PC-3 (cell line): ENCODE results near the gene ASTN2. TPM values are rescaled to one million over a fixed set of nuclear protein-coding genes. Genes with fewer than 3 reads are reported as not detected.

Experiments
- ATAC-seq: fragments of 200-7000 bp; cut with Tn5 transposase; 2 replicates; pipeline ENCODE4 v1.9.1; 2020; ENCODE audit warnings: mild to moderate bottlenecking, moderate library complexity
- BruUV-seq: library from RNA; stranded (reverse); fragments of 400-500 nt; replicated peaks from 2 replicates; lab custom pipeline; 2021; lab: Mats Ljungman, UMichigan
- CTCF ChIA-PET: fragments of 300-600 bp; sonication (Branson Sonifier 250); formaldehyde crosslinking; loops from one replicate; lab custom pipeline; 2022; ENCODE audit warnings: antibody characterized with exemption; lab: Charles Lee
- POLR2A ChIA-PET: fragments of 300-600 bp; sonication (Branson Sonifier 250); formaldehyde crosslinking; loops from one replicate; lab custom pipeline; 2022; ENCODE audit warnings: antibody characterized with exemption; ENCODE audit not compliant: unreplicated experiment; lab: Charles Lee
- DNase-seq: peaks from one replicate; pipeline ENCODE4 v3.0.0-alpha.2; 2015
- H2AFZ ChIP-seq: fragments of 300-600 bp; sonication (generic); 2 replicates; pipeline ENCODE4 v1.6.0; 2016; ENCODE audit warnings: antibody characterized with exemption, low read length
- H3F3A ChIP-seq: fragments of 300-600 bp; sonication (generic); one replicate; pipeline ENCODE4 v1.6.0; 2017; ENCODE audit warnings: antibody characterized with exemption, low read length, control low read depth, mild to moderate bottlenecking; ENCODE audit not compliant: unreplicated experiment
- H3K27ac ChIP-seq: fragments of 300-600 bp; sonication (generic); 2 replicates; pipeline ENCODE4 v1.5.1; 2016; ENCODE audit warnings: mild to moderate bottlenecking, low read length
- H3K27me3 ChIP-seq: fragments of 300-600 bp; sonication (generic); 2 replicates; pipeline ENCODE4 v1.6.1; 2016; ENCODE audit warnings: low read length, mixed read lengths
- H3K36me3 ChIP-seq: fragments of 300-600 bp; sonication (generic); 2 replicates; pipeline ENCODE4 v1.6.1; 2016; ENCODE audit warnings: low read depth, mixed run types, low read length, mixed read lengths
- H3K4me1 ChIP-seq: fragments of 300-600 bp; sonication (generic); 2 replicates; pipeline ENCODE4 v1.5.1; 2016; ENCODE audit warnings: low read length; ENCODE audit not compliant: insufficient read depth
- H3K4me2 ChIP-seq: fragments of 300-600 bp; sonication (generic); 2 replicates; pipeline ENCODE4 v1.6.0; 2016; ENCODE audit warnings: low read length
- H3K4me3 ChIP-seq: fragments of 300-600 bp; sonication (generic); 2 replicates; pipeline ENCODE4 v1.5.1; 2016; ENCODE audit warnings: mild to moderate bottlenecking, low read length, mixed read lengths
- H3K79me2 ChIP-seq: fragments of 300-600 bp; sonication (generic); 2 replicates; pipeline ENCODE4 v1.6.1; 2017; ENCODE audit warnings: low read length, mixed read lengths
- H3K9ac ChIP-seq: fragments of 300-600 bp; sonication (generic); 2 replicates; pipeline ENCODE4 v1.6.0; 2016; ENCODE audit warnings: mild to moderate bottlenecking, low read length
- H3K9me2 ChIP-seq: fragments of 300-600 bp; sonication (generic); replicated peaks from 2 replicates; pipeline ENCODE4 v1.6.1; 2016; ENCODE audit warnings: mixed run types, low read length, mixed read lengths
- H3K9me3 ChIP-seq: fragments of 300-600 bp; sonication (generic); 2 replicates; pipeline ENCODE4 v1.6.1; 2016; ENCODE audit warnings: low read length, mixed read lengths
- H4K20me1 ChIP-seq: fragments of 300-600 bp; sonication (generic); 2 replicates; pipeline ENCODE4 v1.6.1; 2016; ENCODE audit warnings: low read length, mixed read lengths
- CTCF ChIP-seq: fragments of 300-600 bp; sonication (generic); conservative IDR thresholded peaks from 2 replicates; pipeline ENCODE4 v1.5.1; 2017; ENCODE audit warnings: antibody characterized with exemption, low read depth, mild to moderate bottlenecking, low read length
- EZH2 ChIP-seq: fragments of 300-600 bp; sonication (generic); IDR thresholded peaks from one replicate; pipeline ENCODE4 v1.6.1; 2017; ENCODE audit warnings: antibody characterized with exemption, mild to moderate bottlenecking, low read length; ENCODE audit not compliant: unreplicated experiment
- EZH2phosphoT487 ChIP-seq: fragments of 300-600 bp; sonication (generic); IDR thresholded peaks from 2 replicates; pipeline ENCODE4 v1.6.1; 2018; ENCODE audit warnings: mild to moderate bottlenecking, antibody characterized with exemption, low read length, borderline replicate concordance
- intact Hi-C: fragments of 100-400 bp; cut with micrococcal nuclease; formaldehyde crosslinking; loops from 2 replicates; pipeline ENCODE4 v1.9.0; 2023
- total RNA-seq: library from RNA; depleted of rRNA; stranded (reverse); fragments of >200 nt; gene quantifications from 2 replicates; pipeline ENCODE4 v1.2.3, GENCODE V29; 2014

Gene ASTN2
- total RNA-seq, 1 experiment from 2014 or later, result 3.5 TPM

GRCh38 chr9:116800885-116801284 lies 614.0 kb downstream of the ASTN2 start:
- H3K27ac ChIP-seq, result no peak overlapping the region
- intact Hi-C loops, result no loop called here
- DNase-seq (no peak), ATAC-seq (no peak)
- no peaks in the 10 kb centered on the region for H3K9me2 ChIP-seq
- no TSS peak for BruUV-seq
- no peak for TF ChIP-seq EZH2phosphoT487
- no peak for TF ChIP-seq CTCF
- TF ChIP-seq EZH2, result no peak
- H3K4me2 ChIP-seq, result no peak overlapping the region
- H3K4me3 ChIP-seq, result no peak overlapping the region
- H2AFZ ChIP-seq, result no peak overlapping the region
- H3K36me3 ChIP-seq, result no peaks in the 10 kb centered on the region
- ChIA-PET CTCF (no interaction called here), POLR2A (no interaction called here)
- H3K4me1 ChIP-seq, result no peaks in the 10 kb centered on the region
- H3K27me3 ChIP-seq, result no peaks in the 10 kb centered on the region
- H3K9ac ChIP-seq, result no peak overlapping the region
- H4K20me1 ChIP-seq, result no peaks in the 10 kb centered on the region
- no peaks in the 10 kb centered on the region for H3K9me3 ChIP-seq
- H3F3A ChIP-seq, result no peaks in the 10 kb centered on the region
- no peaks in the 10 kb centered on the region for H3K79me2 ChIP-seq

GRCh38 chr9:116800074-116800473 lies 614.8 kb downstream of the ASTN2 start:
- H3F3A ChIP-seq, result no peaks in the 10 kb centered on the region
- H2AFZ ChIP-seq, result no peak overlapping the region
- no peak overlapping the region for H3K4me2 ChIP-seq
- no peaks in the 10 kb centered on the region for H3K79me2 ChIP-seq
- no peak overlapping the region for H3K27ac ChIP-seq
- H3K9me3 ChIP-seq, result no peaks in the 10 kb centered on the region
- DNase-seq (no peak), ATAC-seq (no peak)
- H3K9me2 ChIP-seq, result no peaks in the 10 kb centered on the region
- H4K20me1 ChIP-seq, result no peaks in the 10 kb centered on the region
- no peak overlapping the region for H3K4me3 ChIP-seq
- H3K9ac ChIP-seq, result no peak overlapping the region
- BruUV-seq, result no TSS peak
- POLR2A ChIA-PET, result no interaction called here
- no peaks in the 10 kb centered on the region for H3K27me3 ChIP-seq
- CTCF ChIA-PET, result no interaction called here
- H3K36me3 ChIP-seq, result no peaks in the 10 kb centered on the region
- no peak for TF ChIP-seq CTCF
- H3K4me1 ChIP-seq, result no peaks in the 10 kb centered on the region
- intact Hi-C loops, result no loop called here

- ATAC-seq, result no peak
- no peaks in the 10 kb centered on the region for H3K79me2 ChIP-seq
- H3K36me3 ChIP-seq, result no peaks in the 10 kb centered on the region
Measured at GRCh38 chr9:116798521-116798920, 616.3 kb downstream of the ASTN2 start.

More at GRCh38 chr9:116798521-116798920, 616.3 kb downstream of the ASTN2 start:
- no peak for TF ChIP-seq EZH2phosphoT487
- no peak for TF ChIP-seq EZH2
- no peak for TF ChIP-seq CTCF
- no peak for DNase-seq
- Histone ChIP-seq H4K20me1 (no peaks in the 10 kb centered on the region), H3K9ac (no peak overlapping the region), H3K9me3 (no peaks in the 10 kb centered on the region), H3K4me3 (no peak overlapping the region), H3K27me3 (no peaks in the 10 kb centered on the region), H3K4me1 (no peaks in the 10 kb centered on the region), H3F3A (no peaks in the 10 kb centered on the region), H3K27ac (no peak overlapping the region), H3K9me2 (no peaks in the 10 kb centered on the region), H2AFZ (no peak overlapping the region), H3K4me2 (no peak overlapping the region)
- no TSS peak for BruUV-seq
- POLR2A ChIA-PET, result no interaction called here
- intact Hi-C loops, result no loop called here
- CTCF ChIA-PET, result no interaction called here
